LHCN-M2 (cell line): ENCODE results near the gene MAPK8. TPM values are rescaled to one million over a fixed set of nuclear protein-coding genes. Genes with fewer than 3 reads are reported as not detected.
"Not testable (repeated sequence)": the region's sequence is repeated elsewhere in the genome, so short reads cannot be mapped to it uniquely, and the experiment has no call there.

Experiments used
- DNase-seq: peaks from one replicate; pipeline ENCODE4 v3.0.0-alpha.2; 2012; ENCODE audit warnings: low read depth
- polyA plus RNA-seq: library from polyadenylated mRNA; unstranded; fragments of >200 nt; gene quantifications from one replicate; pipeline ENCODE4 v1.2.1, GENCODE V29; 2012; ENCODE audit warnings: missing spikeins
- total RNA-seq: library from RNA; depleted of rRNA; stranded (reverse); fragments of >200 nt; gene quantifications from 2 replicates; pipeline ENCODE4 v1.2.3, GENCODE V29; 2014; rRNA removed

MAPK8 gene
- total RNA-seq = 43.3 and 46.0 TPM in 2 replicates
- 16.6 TPM for polyA plus RNA-seq

DNA sequence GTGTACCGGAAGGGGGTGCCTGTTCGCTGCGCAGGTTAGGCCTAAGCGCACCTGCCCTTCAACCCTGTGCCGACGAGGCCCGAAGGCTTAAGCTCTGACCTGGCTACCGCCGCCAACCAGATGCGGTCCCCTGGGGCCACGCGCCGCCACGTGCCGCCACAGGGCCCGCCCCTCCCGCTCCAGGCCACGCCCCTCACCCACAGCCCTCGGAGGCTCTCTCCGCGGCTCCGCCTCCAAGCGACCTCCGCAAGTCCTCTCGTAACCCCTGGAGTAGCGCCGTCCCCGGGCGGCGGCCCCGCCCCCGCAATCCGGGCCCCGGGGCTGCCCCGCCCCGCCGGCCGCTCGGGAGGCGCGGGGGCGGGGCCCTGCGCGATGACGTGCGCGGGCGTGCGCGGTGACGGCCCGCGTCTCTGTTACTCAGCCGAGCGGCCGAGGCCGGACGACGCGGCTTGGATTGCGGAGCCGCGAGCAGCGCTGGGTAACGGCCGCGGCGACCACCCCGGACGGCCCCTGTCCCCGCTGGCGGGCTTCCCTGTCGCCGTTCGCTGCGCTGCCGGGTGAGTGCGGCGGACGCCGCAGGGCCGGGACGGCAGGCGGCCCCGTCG, at the start of gene MAPK8:
TSS of gene MAPK8 (plus strand) at position 413 of the 605 bp plus-strand sequence. CDS start 94,984 bp downstream, outside the sequence.
- peak; percentile 81 for DNase-seq

DNA sequence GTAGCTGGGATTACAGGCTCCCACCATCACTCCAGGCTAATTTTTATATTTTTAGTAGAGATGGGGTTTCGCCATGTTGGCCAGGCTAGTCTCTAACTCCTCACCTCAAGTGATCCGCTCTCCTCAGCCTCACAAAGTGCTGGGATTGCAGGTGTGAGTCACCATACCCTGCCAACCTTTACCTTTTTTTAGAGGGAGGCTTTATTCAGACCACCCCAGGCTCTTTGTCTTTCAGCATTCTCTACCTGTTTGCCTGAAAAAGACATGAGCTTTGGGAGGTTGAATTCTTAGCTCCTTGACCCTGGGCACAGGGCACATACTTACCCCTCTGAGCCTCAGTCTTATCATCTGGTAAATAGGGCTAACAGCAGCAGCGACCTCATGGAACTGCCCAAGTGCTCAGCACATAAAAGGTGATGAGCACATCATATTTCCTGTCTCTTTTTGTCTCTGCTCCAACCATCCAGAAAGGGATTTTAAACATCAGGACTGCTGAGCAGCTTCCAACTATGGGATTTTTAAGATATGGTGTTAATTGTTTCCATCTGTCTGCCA, 49.0 kb upstream of the MAPK8 start:
- DNase-seq = no peak

DNA sequence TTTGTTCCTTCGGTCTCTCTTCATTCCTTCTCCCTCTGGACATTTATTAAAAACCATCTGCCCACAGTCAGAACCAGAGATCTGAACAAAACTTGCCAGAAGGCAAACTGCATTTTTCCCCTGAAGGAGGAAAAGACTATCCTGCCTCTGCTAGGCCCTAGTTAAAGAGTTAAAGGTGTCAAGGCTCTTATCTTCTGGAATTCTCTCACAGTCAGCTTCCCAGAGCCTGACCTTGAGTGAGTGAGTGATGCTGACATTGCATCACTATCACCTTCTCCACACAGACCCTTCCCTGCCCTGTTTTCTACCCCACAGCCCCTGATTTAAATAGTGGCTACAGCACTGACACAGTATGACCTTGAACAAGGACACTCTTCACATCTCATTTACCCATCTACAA, 48.4 kb upstream of the MAPK8 start:
- no peak for DNase-seq

DNA sequence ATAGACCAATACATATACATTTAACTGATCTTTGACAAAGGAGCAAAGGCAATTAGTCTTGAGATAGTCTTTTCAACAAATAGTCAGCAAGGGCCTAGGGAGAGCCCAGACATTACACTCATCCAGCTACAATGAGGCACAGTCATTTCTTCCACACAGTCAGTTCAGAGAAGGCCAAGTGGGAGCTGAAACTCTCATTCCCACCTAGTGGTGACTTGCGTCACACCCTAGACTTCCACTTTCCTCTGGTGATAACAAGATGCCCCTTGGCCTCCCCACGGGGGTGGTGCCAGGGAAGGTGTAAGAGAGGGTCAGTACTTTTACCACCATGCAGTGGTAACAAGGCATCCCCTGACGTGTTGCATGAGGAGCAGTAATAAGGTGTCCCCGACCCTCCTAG, 39.9 kb upstream of the MAPK8 start:
- DNase-seq = no peak

DNA sequence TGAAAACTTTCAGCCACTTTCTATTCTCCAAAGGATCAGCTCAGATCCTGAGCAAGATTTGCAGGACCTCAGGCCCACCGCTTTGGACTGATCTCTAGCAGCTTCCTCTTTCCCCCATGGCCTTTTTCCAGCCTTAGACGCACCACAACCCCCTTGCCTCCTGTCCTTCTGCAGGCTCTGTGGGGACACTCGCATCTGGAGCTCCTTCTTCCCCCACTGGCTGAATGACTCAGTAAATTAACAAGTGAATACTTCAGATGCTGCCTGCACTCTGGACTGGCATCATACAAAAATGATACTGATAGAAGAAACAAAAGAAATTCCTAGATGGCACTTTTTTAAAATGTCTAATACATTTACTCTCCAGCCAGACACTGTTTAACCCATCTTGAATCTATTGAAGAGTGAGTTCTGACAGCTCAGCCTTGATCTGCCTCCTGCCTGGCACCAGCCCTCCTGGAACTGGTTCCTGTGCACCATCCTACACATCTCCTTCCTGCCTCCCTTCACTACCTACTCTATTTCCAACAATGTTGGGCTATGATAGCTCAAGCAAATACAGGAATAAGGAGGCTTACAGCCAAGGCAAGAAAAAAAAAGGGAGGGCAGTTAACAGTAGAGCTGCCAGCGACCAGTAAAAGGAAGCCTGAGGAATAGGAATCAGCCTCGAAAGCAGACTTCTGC, 35.3 kb upstream of the MAPK8 start:
- no peak for DNase-seq

DNA sequence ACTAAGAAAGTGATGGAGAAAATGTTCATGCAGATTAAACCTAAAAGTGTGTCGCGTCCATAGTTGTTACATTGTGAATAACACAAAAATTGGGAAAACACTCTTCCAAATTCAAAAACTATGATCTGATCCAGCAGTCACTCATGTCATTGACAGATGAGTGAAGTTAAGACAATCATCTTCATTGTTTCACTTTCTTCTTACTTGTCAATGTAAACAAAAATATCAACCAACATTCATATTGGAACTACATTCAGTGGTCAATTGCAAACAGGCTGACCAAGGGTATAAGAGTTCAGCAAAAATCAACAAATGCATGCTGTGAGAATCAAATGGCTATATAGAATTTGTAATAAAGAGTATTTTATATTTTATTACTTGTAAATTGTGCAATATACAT, 33.8 kb upstream of the MAPK8 start:
- no peak for DNase-seq

DNA sequence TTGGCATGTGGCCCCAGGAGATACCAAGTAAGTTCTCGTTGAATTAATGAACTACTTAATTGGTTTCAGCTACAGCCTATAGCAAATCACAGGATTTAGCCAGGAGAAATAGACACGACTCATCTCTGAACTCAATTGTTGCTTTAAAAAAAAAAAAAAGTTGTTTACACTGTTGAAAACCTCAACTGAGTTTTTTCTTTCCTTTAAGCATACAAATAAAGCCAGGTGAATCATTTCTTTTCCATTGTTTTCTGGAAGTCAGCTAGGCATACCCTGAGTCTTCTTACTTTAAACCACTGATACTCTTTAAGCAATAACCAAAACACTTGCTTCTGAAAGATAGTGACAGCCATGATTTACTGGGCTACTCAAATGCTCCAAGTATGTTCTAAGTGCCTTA, 32.7 kb upstream of the MAPK8 start:
- DNase-seq = no peak

DNA sequence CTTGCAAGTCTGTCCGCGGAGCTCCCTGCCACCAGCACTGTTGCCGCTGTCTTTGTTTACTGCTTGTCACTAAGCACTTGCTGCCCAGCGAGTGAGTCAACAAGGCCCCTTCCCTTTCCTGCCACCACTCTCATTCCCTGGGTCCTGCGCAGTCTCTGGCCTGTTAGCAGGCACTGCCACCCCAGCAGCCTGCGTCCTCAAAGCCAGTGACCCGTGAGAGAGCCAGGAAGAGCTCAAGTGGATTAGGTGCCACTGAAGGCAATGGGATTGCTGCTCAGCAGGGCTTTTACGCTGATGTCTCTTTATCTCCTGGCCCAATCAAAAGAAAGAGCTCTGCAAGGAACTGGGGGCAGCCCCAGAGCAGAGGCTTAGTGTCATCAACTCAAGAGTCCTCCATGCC, 31.8 kb upstream of the MAPK8 start, which contains the start of gene FRMPD2:
TSS of gene FRMPD2 (minus strand) at position 61 of the 400 bp plus-strand sequence. CDS start 129 bp downstream, outside the sequence.
- DNase-seq = no peak

DNA sequence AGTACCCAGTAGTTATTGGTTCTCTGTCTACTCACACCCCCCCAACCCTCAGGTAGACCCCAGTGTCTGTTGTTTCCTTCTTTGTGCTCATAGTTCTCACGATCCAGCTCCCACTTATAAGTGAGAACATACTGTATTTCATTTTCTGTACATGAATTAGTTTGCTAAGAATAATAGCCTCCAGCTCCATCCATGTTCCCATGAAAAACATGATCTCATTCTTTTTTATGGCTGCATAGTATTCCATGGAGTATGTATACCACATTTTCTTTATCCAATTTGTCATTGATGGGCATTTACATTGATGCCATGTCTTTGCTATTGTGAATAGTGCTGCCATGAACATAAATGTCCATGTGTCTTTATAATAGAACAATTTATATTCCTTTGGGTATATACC, 29.4 kb upstream of the MAPK8 start:
- no peak for DNase-seq

DNA sequence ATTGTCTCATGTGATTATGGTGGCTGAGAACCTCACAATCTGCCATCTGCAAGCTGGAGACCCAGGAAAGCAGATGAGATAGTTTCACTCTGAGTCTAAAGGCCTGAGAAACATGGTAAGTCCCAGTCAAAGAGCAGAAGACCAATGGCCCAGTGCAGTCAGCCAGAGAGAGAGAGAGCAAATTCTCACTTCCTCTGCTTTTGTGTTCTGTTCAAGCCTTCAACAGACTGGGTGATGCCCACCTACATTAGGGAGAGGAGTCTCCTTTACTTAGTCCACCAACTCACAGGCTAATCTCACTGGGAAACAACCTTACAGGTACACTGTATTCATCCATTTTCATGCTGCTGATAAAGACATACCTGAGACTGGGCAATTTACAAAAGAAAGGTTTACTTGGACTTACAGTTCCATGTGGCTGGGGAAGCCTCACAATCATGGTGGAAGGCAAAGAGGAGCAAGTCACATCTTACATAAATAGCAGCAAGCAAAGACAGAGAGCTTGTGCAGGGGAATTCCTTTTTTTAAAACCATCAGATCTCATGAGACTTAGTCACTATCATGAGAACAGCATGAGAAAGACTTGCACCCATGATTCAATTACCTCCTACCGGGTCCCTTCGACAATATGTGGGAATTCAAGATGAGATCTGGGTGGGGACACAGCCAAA, 27.3 kb upstream of the MAPK8 start:
- no peak for DNase-seq

DNA sequence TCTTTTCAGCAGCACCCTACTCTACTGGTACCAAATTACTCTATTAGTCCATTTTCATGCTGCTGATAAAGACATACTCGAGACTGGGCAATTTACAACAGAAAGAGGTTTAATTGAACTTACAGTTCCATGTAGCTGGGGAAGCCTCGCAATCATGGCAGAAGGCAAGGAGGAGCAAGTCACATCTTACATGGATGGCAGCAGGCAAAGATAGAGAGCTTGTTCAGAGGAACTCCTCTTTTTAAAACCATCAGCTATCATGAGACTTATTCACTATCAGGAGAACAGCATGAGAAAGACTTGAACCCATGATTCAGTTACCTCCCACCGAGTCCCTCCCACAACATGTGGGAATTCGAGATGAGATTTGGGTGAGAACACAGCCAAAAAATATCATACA, 24.8 kb upstream of the MAPK8 start:
- not testable (repeated sequence) for DNase-seq

DNA sequence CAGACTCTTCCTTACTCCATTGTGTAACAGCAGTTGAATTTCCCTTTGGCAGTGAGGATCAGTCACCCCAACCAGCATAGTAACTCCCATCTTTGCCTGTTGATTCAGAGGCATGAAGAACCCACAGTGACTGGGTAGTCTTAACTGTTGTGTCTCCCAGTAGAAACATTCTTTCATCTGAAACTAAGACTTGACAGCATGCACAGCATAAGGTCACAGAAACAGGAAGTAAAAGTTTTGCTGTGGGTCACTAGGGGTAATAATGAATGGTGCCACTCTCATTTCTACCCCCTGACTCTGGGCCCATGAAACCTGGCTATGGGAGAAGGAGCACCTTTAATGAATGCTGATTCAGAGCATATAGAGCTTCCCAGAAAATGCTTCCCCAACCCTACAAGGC, 23.6 kb upstream of the MAPK8 start:
- DNase-seq = no peak

DNA sequence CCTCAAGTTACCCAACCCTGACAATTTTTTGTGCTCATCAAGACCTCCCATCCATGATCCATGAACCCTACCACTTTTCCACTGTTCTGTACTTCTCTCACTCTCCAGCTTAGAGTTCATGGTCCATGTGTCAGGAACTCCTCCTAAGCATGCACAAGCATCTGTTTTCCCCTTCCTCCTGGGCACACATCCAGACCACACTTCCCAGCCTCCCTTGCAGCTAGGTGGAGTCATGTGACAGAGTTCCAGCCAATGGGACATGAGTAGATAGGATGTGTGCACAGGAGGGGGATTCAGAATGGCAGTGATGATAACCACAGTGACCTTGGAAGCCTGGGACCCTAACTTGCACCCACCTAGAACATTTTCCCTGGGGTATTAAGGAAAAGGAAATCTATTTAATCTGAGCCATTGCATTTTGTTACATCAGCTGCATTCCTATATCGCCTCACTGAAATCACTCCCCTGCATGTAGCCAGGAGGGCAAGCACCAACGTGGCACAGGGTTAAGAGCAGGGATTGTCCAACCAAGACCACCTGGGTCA, 22.4 kb upstream of the MAPK8 start:
- peak; percentile 13 for DNase-seq

DNA sequence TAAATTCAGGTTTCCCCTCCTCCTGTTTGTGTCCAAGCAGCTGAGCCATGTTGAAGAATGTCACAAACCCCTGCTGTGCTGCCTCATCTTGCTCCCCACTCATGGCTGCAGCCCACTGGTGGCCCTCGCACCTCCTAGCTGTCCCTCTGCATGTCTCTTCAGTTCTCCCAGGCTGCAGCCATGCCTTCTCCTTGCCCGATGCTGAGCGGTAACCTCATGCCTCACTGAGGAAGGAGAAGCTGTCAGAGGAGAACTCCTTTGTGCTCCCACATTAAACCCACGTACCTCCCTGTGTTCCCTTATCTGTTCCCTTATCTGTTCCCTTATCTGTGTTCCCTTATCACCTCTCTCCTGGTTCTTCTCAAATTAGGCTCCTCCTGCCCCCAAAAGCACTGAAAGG, 21.7 kb upstream of the MAPK8 start:
- DNase-seq = no peak

DNA sequence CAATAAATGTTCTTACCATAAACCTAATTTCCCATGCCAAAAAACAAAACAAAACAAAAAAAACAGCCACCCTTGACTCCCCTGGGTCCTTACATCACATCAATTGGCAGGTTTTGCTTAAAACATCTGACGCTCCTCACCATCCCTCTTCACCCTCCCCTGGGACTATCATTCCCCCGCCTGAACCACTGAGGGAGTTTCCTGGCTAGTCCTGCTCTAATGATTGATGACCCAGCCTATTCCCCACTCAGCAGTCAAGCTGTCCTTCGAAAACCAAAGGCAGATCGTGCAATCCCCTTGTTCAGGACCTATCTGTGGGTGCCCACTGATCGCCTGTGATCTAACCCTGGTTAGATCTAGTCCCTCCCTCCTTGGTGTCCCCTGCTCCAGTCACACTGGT, 20.8 kb upstream of the MAPK8 start:
- DNase-seq = no peak

DNA sequence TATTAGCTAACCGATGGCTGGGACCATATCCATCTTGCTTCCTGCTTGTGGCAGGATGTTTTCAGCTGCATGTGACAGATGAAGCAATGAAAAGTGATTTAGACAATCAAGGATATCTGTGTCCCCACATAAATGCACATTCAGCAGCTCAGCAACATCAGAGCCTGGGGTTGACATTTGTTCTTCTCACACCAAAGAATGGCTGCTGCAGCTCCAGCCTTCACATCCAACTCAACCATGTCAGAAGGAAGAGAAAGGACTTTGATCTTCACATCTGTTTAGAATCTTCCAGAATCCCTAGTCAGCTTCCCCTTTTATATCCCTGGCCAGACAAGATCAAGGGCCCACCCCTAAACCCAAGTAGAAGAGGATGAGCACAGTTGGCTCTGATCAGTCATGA, 20.1 kb upstream of the MAPK8 start:
- no peak for DNase-seq

DNA sequence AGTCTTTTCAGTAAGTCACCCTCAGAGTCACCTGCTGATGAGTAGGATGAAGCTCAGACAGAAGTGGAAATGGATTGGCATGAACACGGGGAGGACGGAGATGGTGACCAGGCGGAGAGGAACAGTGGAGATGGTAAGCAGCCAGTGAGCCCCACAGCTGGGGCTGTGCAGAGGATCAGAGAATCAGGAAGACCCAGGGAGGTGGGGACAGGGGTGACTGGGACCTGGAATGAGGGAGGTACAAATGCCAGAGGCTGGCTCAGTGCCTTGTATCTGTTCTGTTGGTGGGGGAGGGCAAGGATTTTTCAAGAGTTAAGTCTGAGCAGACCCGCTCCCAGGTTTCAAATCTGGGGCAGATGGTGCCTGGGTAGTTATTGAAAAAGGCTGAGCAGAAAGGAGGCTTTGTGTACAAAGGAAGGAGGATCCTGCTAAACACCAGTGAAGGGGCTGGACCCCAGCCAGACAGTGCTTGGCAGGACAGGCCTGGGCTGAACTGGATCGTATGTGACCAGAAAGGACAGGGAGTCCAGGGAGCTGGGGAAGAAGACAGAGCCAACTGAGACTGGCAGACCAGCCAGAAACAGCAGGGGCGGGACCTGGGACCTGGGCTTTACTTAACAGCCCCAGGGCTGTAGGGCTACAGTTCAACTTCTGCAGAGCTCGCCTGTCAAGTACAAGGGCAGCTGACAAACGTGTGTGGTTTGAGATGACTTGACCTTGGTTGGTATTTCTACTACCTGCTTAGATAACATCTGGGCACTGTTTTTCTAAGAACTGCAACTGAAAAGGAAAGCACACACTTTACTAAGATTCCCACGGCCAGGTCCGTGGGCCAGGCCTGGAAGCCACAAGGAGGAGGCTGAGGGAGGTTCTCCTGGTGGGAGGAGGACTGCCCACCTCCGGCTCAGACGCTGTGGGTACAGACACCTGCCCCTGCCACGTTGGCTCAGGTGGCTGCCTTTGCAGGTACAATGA, 18.8 kb upstream of the MAPK8 start:
- DNase-seq = no peak

DNA sequence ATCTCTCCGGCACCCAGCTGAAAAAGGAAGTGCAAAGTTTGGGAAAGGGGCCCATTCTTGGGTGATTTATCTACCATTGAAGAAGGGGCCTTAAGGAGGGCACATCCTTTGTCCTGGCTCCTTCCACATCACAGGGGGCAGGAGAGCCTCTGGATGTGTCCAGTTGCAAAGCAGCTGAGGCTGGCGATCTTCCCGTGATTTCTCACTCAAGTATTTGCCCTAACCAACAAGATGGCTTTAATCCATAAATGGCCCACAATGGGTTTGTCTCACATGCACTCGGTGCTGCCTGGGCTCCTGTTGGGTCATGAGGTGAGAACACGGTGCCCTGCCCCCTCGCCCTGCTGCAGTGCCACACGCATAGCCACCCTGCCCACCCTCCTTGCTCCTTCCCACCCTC, 17.8 kb upstream of the MAPK8 start:
- peak; percentile 12 for DNase-seq

DNA sequence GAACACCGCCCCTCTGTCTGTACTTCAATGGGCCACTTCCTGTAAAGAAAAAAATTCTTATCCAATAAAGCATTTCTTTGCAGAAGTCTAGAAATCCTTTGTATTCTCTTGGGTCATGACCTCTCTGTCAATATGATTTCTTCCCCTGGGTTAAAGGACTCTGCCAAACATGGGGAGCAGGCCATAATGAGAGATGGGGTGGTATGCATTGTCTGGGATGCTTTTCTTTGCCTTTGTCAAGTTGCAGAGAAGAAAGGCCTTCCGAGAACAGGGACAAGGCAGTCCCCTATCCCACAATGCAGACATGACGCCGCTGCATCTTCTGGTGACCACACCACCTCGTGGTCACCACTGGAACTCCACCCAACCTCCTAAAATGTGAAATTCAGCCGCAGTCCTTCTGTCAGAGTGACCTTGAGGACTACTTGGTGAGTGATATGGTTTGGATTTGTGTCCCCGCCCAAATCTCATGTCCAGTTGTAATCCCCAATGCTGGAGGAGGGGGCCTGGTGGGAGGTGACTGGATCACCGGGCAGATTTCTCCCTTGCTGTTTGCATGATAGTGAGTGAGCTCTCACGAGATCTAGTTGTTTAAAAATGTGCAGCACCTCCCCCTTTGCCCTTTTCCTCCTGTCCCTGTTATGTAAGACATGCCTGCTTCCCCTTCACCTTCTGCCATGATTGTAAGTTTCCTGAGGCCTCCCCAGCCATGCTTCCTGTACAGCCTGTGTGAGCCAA, 16.8 kb upstream of the MAPK8 start:
- peak; percentile 36 for DNase-seq

DNA sequence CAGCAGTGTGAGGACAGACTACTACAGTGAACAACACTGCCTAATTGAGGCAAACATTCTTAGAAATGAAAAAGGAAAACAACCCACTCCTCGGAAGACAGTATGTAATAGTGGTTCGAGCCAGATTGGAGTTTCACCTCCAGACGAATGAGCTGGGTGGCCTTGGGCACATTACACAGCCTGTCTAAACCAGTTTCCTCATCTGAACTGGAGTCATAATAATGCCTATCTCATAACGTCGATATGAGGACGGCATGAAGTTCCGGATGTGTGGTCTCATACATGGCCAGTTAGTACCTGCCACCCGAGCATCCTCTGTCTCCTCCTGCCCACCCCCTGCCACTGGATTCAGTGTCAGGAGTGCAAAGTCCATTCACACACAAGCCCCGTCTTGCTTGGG, 16.2 kb upstream of the MAPK8 start:
- DNase-seq = no peak
